RPMI8226 (cell line): ENCODE measurements around the gene TMEM163.
A peak's percentile ranks its signal among the peaks of the same experiment; 100 is the strongest.

Source experiments
- DNase-seq: peaks from one replicate; pipeline ENCODE4 v3.0.0-alpha.2; 2015

The TMEM163 gene

DNA sequence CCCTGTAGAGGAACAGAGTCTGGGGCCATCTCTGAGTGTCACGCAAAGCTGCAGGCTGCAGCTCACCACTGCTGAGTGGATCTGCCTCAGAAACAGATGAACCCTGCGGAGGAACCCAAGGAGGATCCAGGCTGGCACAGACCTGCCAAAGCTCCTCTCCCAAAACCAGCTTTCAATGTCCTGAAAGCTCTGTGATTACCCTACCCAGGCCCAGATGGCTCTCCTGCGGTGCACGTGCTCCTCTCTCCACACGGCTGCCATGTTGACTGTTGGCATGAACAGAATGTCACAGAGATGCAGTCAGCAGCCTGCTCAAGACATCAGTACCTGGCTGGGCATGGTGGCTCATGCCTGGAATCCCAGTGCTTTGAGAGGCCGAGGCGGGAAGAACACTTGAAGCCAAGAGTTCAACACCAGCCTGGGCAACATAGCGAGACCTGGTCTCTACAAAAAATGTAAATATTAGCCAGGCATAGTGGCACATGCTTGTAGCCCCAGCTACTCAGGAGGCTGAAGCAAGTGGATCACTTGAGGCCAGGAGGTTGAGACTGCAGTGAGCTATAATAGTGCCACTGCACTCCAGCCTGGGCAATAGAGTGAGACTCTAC is 248.1 kb downstream of the TMEM163 start:
- no peak for DNase-seq

DNA sequence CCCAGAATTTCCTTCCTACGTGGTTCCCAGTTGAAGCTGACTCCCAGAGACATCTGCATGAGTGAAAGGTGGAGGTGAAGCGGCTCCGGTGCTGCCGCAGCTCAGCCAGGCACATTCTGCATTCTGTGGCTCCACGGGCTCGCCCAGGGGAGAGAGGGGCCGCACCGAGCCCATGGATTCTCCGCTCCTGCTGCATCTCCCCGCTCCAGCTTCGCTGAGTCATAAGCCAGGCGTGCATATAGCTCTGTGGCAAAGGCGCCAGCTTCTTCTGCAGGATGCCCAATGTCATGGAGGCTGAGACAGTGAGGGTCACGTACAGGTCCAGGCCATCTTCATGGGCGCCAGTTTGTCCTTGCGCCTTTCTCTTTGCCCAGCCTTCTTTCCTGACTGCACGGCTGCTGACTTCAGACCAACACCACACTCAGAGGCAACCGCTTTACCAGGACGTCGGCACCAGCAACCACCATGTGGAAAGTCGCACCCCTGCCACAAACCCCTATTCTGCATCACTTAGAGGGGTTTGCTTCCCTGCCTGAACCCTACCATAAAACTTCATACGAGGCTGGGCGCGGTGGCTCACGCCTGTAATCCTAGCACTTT is 249.2 kb downstream of the TMEM163 start:
- no peak for DNase-seq

DNA sequence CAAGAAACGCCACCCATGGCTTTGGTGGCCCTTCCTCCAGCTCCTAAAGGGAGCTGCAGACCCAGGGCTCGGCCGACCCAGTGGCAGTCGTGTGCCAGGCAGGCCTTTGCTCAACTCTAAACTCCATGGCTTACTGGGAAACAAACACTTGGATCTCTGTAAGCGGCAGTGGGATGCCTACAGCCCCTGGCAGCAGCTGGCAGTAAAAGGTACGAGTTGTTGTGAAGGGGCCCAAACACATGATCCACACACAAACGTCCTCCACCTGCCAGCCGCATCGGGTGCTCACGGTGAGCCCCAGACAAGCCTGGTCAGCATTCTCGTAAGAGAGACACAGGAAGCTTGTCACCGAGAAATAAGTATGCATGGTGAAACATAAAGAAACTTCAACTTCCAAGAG is 250.0 kb downstream of the TMEM163 start:
- no peak for DNase-seq

DNA sequence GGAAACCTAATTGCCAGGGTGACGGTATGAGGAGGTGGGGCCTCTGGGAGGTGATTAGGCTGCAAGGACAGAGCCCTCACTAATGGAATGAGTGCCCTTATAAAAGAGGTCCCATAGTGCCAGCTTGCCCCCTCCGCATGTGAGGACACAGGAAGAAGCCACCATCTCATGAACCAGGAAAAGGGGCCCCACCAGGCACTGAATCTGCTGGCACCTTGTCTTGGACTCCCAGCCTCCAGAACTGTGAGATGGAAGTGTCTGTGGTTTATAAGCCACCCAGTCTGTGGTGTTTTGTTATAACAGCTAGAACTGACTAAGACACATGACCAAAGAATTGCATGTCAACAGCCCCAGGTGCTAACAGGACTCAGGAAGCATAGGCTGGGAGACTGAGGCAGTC is 250.6 kb downstream of the TMEM163 start:
- DNase-seq, result no peak

DNA sequence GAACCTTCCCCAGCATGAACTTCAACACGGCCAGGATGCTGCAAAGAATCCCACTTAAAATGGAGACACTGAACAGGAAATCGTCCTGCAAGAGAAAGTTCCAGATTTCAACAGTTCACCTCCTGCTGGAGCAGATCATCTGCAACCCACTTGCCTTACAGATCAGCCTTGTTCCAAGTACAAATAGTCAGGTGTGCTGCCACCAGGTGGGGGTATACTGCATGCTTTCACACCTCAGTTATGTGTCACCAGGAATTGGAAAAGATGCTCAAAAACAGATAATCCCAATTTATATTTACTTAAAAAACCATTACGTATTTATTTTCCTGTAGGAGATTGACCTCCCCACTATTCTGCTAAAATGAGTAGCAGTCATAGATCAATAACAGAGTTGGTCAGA is 252.7 kb downstream of the TMEM163 start:
- peak; percentile 55 for DNase-seq

GRCh38 chr2:134465228-134466105 is 253.3 kb downstream of the TMEM163 start:
- no peak for DNase-seq

DNA sequence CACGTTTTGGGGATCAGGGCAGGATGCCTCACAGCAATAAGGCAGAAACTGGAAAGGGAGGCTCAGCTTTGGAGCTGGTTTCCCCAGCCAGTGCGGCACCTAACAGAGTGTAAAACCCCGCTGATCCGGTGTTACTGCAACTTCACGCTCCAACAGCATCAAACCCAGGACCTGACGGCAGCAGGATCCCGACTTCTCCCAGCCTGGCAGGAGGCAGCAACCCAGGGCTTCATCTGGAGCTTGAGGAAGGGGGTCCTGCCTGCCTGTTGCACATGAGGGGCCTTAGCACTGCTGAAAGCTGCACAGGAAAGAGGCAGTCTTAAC is 255.1 kb downstream of the TMEM163 start:
- no peak for DNase-seq

DNA sequence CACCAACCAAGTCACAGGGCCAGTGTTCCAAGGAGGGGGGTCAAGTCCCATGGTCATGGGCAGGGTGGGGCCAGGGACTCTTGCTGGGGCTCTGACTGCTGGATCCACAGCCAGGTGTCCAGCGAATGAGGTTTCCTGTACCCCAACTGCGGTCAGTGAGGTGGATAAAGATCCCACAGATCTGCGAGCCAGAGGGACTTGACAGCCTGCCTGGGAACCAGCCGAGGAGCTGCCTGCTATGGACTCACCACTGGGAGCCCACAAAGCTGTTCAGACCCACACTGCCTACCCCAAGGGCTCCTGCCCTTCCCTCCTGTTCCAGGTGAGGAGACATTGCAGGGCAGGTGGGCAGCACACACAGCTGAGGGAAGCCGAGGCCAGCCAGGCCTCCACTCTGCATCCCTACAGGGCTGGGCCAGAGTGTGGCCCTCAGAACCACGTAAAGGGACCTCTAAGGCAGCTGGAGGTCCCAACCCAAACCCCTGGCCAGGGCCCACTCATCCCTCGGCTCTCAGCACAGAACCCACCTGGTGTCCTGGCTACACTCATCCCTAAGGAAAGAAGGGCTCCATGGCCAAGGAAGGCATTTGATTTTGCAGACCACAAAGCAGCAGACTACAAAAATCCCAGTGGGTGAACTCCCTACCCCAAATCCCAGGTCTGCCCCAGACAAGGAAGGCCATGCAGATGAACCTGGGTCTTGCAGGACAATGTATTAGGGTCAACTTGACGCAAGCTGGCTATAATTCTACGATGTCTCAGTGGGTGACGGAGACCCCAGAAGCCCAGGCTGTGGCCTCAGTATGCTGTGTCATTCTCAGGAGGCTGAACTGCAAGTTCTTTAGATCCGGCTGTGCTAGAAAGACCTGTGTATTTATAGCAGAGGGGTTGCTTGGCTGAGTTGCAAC is 255.8 kb downstream of the TMEM163 start:
- no peak for DNase-seq

DNA sequence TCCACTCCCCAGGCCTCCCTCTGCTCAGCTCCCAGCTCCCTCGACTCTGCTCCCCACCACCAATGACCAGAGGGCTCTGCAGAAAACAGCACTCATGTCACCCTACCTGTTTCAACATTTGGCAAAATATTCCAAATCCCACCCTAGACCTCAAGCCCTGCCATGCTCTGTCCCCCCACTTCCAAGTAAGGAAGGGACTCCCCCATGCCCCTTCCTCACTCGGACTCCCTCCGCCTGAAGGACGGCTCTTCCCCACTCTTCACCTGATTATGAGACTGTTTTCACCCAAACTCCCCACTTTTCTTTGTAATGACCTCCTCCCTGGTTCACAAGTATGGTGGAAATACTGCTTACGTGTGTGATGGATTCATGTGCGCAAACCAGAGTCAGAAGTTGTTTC is 256.5 kb downstream of the TMEM163 start:
- no peak for DNase-seq

DNA sequence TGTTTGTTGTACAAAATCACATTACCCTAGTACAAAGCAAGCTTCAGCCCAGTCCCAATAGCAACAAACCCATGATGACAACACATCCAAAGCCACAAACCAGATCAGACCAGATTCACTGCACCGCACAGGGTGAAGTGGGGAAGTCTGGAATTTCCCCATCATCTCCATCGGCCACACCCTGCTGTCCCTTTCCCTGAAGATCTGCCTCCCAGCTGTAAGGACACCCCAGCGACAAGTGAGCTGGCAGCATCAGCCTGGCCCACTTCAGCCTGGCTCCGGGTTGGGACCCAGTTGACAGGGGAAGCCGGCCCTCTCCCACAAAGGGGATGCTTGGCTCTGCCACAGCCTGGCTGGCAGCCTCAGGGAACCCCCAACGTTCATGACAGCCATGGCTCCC is 257.3 kb downstream of the TMEM163 start:
- DNase-seq, result no peak

DNA sequence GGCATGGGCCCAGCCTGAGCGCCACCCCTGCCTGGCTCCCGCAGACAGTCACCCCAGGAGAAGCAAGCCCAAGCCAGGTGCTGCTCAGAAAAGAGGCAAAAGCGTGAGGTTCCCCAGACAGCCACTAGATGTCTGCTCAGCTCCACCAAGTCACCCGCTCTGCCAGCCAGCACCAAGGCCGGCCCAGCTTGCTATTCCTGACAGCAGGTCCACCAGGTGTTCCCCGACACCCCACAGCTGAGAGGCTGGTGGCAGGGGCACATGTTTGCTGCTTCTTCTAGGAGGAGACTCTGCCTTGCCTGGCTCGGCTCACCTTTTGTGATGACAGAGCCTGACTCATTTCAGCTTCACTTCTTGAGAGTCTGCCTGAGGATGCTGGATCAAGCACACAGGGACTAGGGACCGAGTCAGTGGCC is 258.2 kb downstream of the TMEM163 start:
- DNase-seq, result peak; percentile 74

DNA sequence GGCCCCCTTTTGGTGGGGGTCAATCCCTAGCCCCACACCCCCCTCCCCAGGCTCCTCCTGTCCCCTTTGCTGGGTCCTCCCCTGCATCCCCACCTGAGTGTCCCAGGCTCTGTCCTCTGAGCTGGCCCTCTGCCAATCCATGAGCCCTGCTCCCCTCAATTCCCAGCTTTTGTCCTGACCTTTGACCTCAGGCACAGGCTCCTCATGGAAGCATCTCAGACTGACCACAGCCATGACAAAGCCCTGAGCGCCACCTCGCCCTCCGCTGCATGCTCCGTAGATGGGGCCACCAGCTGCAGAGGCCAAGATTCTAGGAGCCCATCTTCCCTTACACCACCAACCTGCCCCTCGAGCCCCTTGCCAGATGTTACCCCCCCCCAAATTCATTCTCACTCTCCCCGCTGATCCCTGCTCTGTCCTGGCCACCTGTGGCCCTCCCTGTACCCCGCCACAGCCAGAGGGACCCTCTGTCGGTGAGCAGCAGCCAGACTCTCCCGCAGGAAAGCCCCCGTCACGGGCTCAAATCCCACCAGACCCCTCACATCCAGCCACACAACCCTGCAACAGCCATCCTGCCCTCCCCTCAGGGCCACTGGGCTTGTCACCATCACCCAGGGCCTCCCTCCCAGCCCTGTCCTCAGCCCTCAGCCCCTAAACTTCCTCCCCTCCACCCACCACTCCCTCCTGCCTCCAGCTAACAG is 258.9 kb downstream of the TMEM163 start:
- DNase-seq, result no peak

DNA sequence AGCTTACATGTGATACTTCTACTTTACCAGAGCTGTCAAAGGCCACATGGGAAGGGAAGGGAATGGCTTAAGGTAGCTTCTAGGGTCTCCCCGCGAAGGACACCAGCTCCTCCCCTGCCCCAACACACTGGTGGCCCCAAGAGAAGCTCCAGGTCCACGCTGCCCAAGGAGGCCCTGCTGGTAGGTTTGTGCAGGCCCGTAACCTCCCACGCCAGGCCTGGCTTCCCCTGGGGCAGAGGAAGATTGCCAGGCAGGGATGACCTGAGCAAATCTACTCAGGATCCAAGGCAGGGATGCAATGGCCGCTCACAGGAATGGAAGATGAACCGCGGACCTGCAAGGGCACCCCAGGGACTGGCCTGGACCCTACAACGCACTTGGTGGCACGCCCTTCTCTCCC is 259.9 kb downstream of the TMEM163 start:
- no peak for DNase-seq

DNA sequence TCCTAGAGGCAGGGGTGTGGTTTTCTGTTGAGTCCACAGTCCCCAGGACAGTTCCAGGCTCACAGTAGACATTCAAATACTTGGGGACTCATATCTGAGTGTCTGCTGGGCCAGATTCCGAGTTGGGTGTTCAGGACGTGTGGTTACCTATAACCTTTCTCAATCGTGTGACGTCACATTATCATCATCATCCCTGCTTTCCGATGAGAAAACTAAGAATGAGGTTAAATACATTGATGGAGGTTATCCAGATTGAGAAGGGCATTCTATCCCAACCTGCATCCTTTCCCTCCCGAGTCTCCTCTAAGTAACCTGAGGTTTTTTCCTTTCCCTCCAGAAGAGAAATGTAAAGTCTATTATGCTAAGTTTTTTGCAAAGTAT is 260.3 kb downstream of the TMEM163 start:
- no peak for DNase-seq

DNA sequence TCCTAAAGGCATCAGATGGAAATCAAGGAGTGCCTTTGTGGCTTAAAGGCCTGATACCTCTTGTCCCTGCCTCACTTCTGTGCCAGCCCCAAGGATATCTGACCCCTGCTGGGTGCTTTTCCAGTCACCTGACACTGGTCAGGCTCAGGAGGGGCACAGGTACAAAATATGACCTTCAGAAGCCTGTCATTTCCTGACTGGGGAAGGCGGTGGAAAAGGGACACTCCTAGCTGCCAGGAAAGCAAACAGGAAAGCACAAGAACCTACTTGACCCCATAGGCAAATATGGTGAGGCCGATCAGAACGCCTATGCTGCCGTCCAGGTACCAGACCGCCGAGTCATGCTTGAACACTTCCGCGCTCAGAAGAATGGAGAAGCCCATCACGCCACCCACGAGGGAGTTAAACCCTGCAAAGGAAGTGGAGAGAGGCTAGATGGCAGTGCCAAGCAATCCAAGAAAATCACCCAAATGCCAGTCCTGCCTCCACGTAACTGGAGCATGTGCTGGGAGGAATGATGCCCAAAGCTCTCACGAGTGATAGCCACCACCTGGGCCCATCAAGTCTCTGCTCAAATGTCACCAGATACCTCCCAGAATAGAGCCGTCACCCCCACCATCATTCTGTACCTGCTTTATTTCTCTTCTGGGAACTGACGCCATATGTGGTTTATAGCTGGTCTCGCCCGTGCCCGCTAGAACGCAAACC is 260.9 kb downstream of the TMEM163 start:
- no peak for DNase-seq

GRCh38 chr2:134457353-134457752 is 261.4 kb downstream of the TMEM163 start:
- DNase-seq, result no peak

DNA sequence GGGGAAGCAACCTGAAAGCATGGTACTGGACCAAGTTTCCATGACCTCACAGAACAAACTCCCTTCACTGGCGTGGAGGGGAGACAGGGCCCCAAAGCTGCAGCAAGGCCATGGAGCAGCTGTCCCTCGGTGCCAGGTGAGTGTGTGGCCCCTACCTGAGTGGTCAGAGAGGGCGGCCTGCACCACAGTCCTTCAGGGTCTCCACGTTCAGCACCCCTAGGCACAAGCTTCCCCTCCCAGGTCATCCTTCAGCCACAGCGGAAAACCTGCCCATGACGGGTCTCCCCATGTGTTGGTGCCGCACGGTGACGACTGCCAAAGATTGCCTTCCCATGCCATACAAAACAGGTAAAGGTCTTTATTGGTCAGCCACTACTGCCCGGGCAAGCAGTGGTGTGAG is 263.4 kb downstream of the TMEM163 start:
- no peak for DNase-seq

DNA sequence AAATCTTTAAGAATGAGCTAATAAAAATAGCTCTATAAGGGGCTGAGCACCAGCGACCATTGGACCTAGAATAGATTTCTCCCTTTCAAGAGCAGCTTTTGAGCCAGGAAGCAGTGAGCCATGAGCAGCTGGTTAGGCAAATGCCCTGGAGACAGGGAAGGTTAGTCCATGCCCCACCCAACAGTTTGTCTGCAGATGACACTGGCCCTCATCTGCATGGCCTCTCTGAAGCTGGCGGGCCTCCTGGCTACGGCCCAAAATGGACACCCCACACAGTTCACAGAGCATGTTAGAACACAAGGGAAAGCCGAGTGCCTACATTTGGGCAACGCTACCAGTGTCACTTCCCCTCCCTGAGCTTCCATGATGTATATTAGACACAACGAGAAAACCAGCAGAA is 263.9 kb downstream of the TMEM163 start:
- no peak for DNase-seq

- DNase-seq, result no peak
These were observed 264.4 kb downstream of the TMEM163 start for GRCh38 chr2:134454426-134454825.

- DNase-seq, result no peak
These were observed 264.8 kb downstream of the TMEM163 start for GRCh38 chr2:134453973-134454372.

DNA sequence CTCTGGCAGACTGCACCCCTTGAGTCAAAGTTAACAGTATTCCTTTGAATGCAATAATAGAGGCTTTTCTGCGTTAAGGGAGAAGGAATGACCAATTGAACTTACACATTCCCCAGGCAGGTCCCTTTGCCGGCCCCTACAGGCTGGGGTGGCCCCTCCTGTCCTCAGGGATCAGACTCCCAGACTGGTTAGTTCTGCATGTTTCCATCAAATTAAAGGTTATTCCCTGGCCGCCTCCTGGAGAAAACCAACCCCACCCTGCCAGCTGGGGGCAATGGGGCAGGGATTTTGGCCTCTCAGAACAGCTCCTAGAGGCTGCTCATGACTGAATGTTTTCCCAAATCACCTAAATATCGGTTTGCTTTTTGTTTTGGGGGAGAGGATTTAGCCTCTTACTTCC is 265.3 kb downstream of the TMEM163 start:
- DNase-seq, result no peak
